Calu3 (cell line): ENCODE measurements around the gene GRK4. TPM values are rescaled to one million over a fixed set of nuclear protein-coding genes. Genes with fewer than 3 reads are reported as not detected.

Experiments
- BruUV-seq: library from RNA; stranded (reverse); fragments of 400-500 nt; replicated peaks from 2 replicates; lab custom pipeline; 2021; lab: Mats Ljungman, UMichigan
- CTCF ChIA-PET: fragments of 300-600 bp; sonication (Branson Sonifier 250); formaldehyde crosslinking; loops from one replicate; lab custom pipeline; 2022; ENCODE audit warnings: antibody characterized with exemption; lab: Charles Lee
- DNase-seq: peaks from one replicate; pipeline ENCODE4 v3.0.0; 2022
- H3K27ac Mint-ChIP-seq: one replicate; pipeline ENCODE4 v1.8.0; 2022; ENCODE audit warnings: mixed read lengths; ENCODE audit not compliant: unreplicated experiment
- H3K27me3 Mint-ChIP-seq: one replicate; pipeline ENCODE4 v1.8.0; 2022; ENCODE audit warnings: mixed read lengths; ENCODE audit not compliant: unreplicated experiment
- H3K36me3 Mint-ChIP-seq: one replicate; pipeline ENCODE4 v1.8.0; 2022; ENCODE audit warnings: mild to moderate bottlenecking, moderate library complexity, mixed read lengths; ENCODE audit not compliant: insufficient read depth, unreplicated experiment
- H3K4me1 Mint-ChIP-seq: one replicate; pipeline ENCODE4 v1.8.0; 2022; ENCODE audit warnings: mild to moderate bottlenecking, low read depth, mixed read lengths; ENCODE audit not compliant: unreplicated experiment
- H3K4me3 Mint-ChIP-seq: one replicate; pipeline ENCODE4 v1.8.0; 2022; ENCODE audit warnings: mild to moderate bottlenecking, low read depth, moderate library complexity, mixed read lengths; ENCODE audit not compliant: unreplicated experiment
- H3K9me3 Mint-ChIP-seq: one replicate; pipeline ENCODE4 v1.8.0; 2022; ENCODE audit warnings: low read depth, mixed read lengths; ENCODE audit not compliant: unreplicated experiment
- intact Hi-C: fragments of 100-400 bp; cut with micrococcal nuclease; formaldehyde crosslinking; loops from one replicate; pipeline ENCODE4 v1.10.0; 2022; ENCODE audit not compliant: unreplicated experiment
- total RNA-seq: library from RNA; stranded (reverse); gene quantifications from 2 replicates; pipeline ENCODE4 v1.2.3, GENCODE V29; 2022
- TF ChIP-seq, protein P1 (sequence below): fragments of 200-600 bp; IDR thresholded peaks from one replicate; pipeline ENCODE4 v1.8.0; 2022; ENCODE audit warnings: antibody characterized with exemption; ENCODE audit not compliant: unreplicated experiment

The GRK4 gene
- total RNA-seq, 1 experiment from 2014 or later, result 0.80 TPM

DNA sequence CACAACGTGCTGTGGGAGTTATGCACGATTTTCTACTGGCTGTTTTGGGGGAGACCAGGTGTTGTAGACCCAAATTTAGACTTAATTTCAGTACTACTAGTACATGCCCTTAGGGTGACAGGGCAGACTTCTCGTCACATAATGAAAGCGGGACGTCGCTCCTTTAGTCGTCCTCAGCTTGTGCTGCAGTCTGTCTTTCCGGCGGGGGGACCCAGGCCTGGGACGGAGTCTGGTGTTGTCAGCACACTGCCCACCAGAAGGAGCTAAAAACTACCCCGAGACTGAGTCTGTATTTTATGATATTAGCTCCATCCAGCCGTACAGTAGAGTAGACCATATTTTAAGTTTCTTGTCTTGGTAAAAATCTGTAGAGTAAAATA lies 35.7 kb upstream of the GRK4 start:
- Mint-ChIP-seq H3K27ac (no peak overlapping the region), H3K27me3 (no peaks in the 10 kb centered on the region), H3K4me1 (no peaks in the 10 kb centered on the region), H3K9me3 (no peaks in the 10 kb centered on the region), H3K36me3 (peaks cover 19% of the 10 kb centered on the region), H3K4me3 (no peak overlapping the region)
- intact Hi-C loops, result no loop called here
- CTCF ChIA-PET, result no interaction called here
- no TSS peak for BruUV-seq
- TF ChIP-seq, protein P1, sequence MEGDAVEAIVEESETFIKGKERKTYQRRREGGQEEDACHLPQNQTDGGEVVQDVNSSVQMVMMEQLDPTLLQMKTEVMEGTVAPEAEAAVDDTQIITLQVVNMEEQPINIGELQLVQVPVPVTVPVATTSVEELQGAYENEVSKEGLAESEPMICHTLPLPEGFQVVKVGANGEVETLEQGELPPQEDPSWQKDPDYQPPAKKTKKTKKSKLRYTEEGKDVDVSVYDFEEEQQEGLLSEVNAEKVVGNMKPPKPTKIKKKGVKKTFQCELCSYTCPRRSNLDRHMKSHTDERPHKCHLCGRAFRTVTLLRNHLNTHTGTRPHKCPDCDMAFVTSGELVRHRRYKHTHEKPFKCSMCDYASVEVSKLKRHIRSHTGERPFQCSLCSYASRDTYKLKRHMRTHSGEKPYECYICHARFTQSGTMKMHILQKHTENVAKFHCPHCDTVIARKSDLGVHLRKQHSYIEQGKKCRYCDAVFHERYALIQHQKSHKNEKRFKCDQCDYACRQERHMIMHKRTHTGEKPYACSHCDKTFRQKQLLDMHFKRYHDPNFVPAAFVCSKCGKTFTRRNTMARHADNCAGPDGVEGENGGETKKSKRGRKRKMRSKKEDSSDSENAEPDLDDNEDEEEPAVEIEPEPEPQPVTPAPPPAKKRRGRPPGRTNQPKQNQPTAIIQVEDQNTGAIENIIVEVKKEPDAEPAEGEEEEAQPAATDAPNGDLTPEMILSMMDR, result no peak
- no peak for DNase-seq

DNA sequence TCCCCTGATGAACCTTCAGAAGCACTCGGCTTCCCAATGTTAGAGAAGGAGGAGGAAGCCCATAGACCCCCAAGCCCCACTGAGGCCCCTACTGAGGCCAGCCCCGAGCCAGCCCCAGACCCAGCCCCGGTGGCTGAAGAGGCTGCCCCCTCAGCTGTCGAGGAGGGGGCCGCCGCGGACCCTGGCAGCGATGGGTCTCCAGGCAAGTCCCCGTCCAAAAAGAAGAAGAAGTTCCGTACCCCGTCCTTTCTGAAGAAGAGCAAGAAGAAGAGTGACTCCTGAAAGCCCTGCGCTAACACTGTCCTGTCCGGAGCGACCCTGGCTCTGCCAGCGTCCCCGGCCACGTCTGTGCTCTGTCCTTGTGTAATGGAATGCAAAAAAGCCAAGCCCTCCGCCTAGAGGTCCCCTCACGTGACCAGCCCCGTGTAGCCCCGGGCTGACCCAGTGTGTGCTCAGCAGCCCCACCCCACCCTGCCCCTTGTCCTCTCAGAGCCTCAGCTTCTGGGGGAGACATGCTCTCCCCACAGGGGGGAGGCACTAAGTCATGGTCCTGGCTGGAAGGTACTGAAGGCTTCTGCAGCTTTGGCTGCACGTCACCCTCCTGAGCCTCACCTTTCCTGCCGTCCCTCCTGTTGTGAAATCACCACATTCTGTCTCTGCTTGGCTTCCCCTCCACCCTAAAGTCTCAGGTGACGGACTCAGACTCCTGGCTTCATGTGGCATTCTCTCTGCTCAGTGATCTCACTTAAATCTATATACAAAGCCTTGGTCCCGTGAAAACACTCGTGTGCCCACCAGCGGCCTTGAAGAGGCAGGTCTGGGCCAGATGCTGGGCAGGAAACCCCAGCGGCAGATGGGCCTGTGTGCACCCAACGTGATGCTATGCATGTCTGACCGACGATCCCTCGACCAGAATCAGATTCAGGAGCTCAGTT lies 34.9 kb upstream of the GRK4 start:
- Mint-ChIP-seq H3K27me3 (no peaks in the 10 kb centered on the region), H3K27ac (no peak overlapping the region), H3K4me3 (no peak overlapping the region), H3K9me3 (no peaks in the 10 kb centered on the region), H3K4me1 (no peaks in the 10 kb centered on the region), H3K36me3 (peaks cover 25% of the 10 kb centered on the region)
- DNase-seq, result no peak
- BruUV-seq, result no TSS peak
- TF ChIP-seq, protein P1, result no peak
- intact Hi-C loops, result no loop called here
- CTCF ChIA-PET, result no interaction called here

DNA sequence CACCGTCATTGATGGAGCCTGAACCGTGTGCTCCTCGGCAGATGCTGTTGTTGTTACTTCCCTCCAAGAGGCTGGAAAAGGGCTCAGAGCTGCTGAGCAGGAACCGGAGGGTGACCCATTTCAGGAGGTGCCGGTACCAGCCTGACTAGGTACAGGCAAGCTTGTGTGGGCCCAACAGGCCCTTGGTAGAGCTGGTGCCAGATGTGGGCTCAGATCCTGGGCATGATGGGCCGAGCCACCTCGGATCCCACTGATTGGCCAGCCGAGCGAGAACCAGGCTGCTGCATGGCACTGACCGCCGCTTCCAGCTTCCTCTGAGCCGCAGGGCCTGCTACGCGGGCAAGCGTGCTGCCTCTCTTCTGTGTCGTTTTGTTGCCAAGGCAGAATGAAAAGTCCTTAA lies 33.9 kb upstream of the GRK4 start:
- TSS peak; percentile 63 for BruUV-seq
- CTCF ChIA-PET, result no interaction called here
- no peak for DNase-seq
- intact Hi-C loops, result no loop called here
- Mint-ChIP-seq H3K27ac (no peak overlapping the region), H3K36me3 (peaks cover 29% of the 10 kb centered on the region), H3K9me3 (no peaks in the 10 kb centered on the region), H3K4me1 (no peaks in the 10 kb centered on the region), H3K27me3 (no peaks in the 10 kb centered on the region), H3K4me3 (no peak overlapping the region)
- TF ChIP-seq, protein P1, result no peak

DNA sequence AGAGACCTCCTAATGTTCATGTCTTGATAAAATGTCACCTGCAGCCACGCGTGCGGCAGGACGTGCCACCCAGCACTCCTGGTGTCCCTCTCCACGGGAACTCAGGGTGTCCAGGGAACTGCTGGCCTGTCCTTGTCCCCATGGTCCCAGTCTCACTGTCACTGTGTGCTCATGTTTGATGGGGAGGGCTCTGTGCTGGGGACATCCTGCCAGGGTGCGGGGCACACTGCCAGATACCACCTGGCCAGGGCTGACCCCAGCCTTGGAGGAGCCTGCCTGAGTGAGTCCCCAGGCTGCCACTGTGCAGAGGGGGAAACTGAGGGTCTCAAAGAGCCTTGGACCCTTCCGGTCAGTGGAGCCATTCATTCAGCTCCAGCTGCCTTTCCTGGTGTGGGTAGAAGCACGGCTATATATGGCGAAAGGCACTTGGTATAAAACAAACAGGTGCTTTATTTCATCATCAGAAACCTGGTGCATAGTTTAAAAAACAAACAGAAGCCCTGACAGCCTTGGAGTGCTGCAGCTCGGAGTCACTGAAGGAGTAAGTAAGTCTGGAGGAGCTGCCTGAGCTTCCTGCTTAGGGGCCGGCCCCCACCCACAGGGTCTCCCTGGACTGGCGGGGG lies 33.1 kb upstream of the GRK4 start:
- CTCF ChIA-PET, result no interaction called here
- no peaks in the 10 kb centered on the region for H3K9me3 Mint-ChIP-seq
- no peak overlapping the region for H3K27ac Mint-ChIP-seq
- TF ChIP-seq, protein P1, result no peak
- no peak for DNase-seq
- peaks cover 37% of the 10 kb centered on the region for H3K36me3 Mint-ChIP-seq
- H3K4me3 Mint-ChIP-seq, result no peak overlapping the region
- no peaks in the 10 kb centered on the region for H3K27me3 Mint-ChIP-seq
- H3K4me1 Mint-ChIP-seq, result no peaks in the 10 kb centered on the region
- BruUV-seq, result no TSS peak
- intact Hi-C loops, result no loop called here
